Endothelial cell of umbilical vein (primary cell): ENCODE results near the gene DCLK2. TPM values are rescaled to one million over a fixed set of nuclear protein-coding genes. Genes with fewer than 3 reads are reported as not detected.

ENCODE experiments used
- BruUV-seq: library from RNA; stranded (reverse); fragments of 400-500 nt; replicated peaks from 2 replicates; lab custom pipeline; 2021; lab: Mats Ljungman, UMichigan
- CTCF ChIA-PET: fragments of 300-600, 350-600 bp; sonication (Branson Sonifier 250); formaldehyde crosslinking; loops from one replicate; lab custom pipeline; 2021; ENCODE audit warnings: antibody characterized with exemption, inconsistent platforms; lab: Charles Lee
- POLR2A ChIA-PET: fragments of 300-600, 350-600 bp; sonication (Branson Sonifier 250); formaldehyde crosslinking; loops from one replicate; lab custom pipeline; 2021; ENCODE audit warnings: antibody characterized with exemption, inconsistent platforms; lab: Charles Lee
- DNase-seq: peaks from one replicate; pipeline ENCODE4 v3.0.0-alpha.2; 2011; ENCODE audit warnings: low read depth, low spot score
- FAIRE-seq: peaks from 2 replicates; lab custom pipeline; 2011; peaks lifted over from hg19 to GRCh38; lab: Jason Lieb, UNC
- H2AFZ ChIP-seq: 2 replicates; pipeline ENCODE4 v1.6.0; 2012; ENCODE audit warnings: low read depth, low read length, control low read depth, inconsistent platforms
- H3K27ac ChIP-seq: 2 replicates; pipeline ENCODE4 v1.5.1; 2011; ENCODE audit warnings: low read depth, mild to moderate bottlenecking, control low read depth, low read length, moderate library complexity; ENCODE audit not compliant: insufficient read depth
- H3K27me3 ChIP-seq, 2 experiments: 2 replicates each; pipeline versions ENCODE4 v1.6.0 to v1.6.1; 2011; ENCODE audit warnings: low read length in 2 of 2, mixed read lengths in 1 of 2; ENCODE audit not compliant: control insufficient read depth in 2 of 2, insufficient read depth in 2 of 2
- H3K36me3 ChIP-seq, 2 experiments: 2 replicates in 1 of 2; 3 replicates in 1 of 2; pipeline ENCODE4 v1.5.1; 2011; ENCODE audit warnings: low read length in 2 of 2, mild to moderate bottlenecking in 1 of 2, moderate library complexity in 1 of 2; ENCODE audit not compliant: control insufficient read depth in 2 of 2, insufficient read depth in 2 of 2; ENCODE audit errors: extremely low read depth in 1 of 2
- H3K4me1 ChIP-seq: 3 replicates; pipeline ENCODE4 v1.5.1; 2011; ENCODE audit warnings: mild to moderate bottlenecking, low read length; ENCODE audit not compliant: control insufficient read depth, insufficient read depth; ENCODE audit errors: extremely low read depth
- H3K4me2 ChIP-seq: 2 replicates; pipeline ENCODE4 v1.6.1; 2011; ENCODE audit warnings: low read length, control low read depth, mixed read lengths; ENCODE audit not compliant: insufficient read depth
- H3K4me3 ChIP-seq, 3 experiments: fragments of 200-600 bp in 1 of 3; sonication (generic), shearing (Covaris generic) in 1 of 3; replicated peaks in 1 of 3; 2 replicates each; pipeline ENCODE4 v1.5.1; 2011 to 2016; ENCODE audit warnings: control low read depth in 3 of 3, low read length in 3 of 3, mild to moderate bottlenecking in 2 of 3, inconsistent platforms in 1 of 3, low read depth in 1 of 3, moderate library complexity in 1 of 3; ENCODE audit not compliant: insufficient read depth in 1 of 3
- H3K79me2 ChIP-seq: 2 replicates; pipeline ENCODE4 v1.6.0; 2012; ENCODE audit warnings: low read length, inconsistent platforms; ENCODE audit not compliant: control insufficient read depth, insufficient read depth
- H3K9ac ChIP-seq: replicated peaks from 2 replicates; pipeline ENCODE3; 2011; ENCODE audit warnings: low read length, control low read depth; ENCODE audit not compliant: insufficient read depth; ENCODE audit errors: extremely low read depth
- H3K9me1 ChIP-seq: replicated peaks from 3 replicates; pipeline ENCODE4 v1.6.0; 2011; ENCODE audit warnings: mild to moderate bottlenecking, low read length; ENCODE audit not compliant: control insufficient read depth, insufficient read depth; ENCODE audit errors: extremely low read depth
- H3K9me3 ChIP-seq: replicated peaks from 2 replicates; pipeline ENCODE4 v1.5.1; 2012; ENCODE audit warnings: low read length, inconsistent platforms; ENCODE audit not compliant: control insufficient read depth, insufficient read depth
- H4K20me1 ChIP-seq: replicated peaks from 2 replicates; pipeline ENCODE3; 2011; ENCODE audit warnings: mild to moderate bottlenecking, low read length; ENCODE audit not compliant: control insufficient read depth, insufficient read depth; ENCODE audit errors: extremely low read depth
- CTCF ChIP-seq, 2 donors: IDR thresholded peaks; 1 replicate in 1 of 2; 2 replicates in 1 of 2; pipeline ENCODE4 v1.5.1; 2011; ENCODE audit warnings: low read length in 2 of 2, mild to moderate bottlenecking in 2 of 2, moderate library complexity in 2 of 2, control low read depth in 1 of 2, inconsistent platforms in 1 of 2, low read depth in 1 of 2; ENCODE audit not compliant: insufficient read depth in 1 of 2; ENCODE audit errors: extremely low read depth in 1 of 2
- EZH2 ChIP-seq: IDR thresholded peaks from 2 replicates; pipeline ENCODE4 v1.6.1; 2012; ENCODE audit warnings: borderline replicate concordance, low read depth, mild to moderate bottlenecking, moderate library complexity, low read length, inconsistent platforms; ENCODE audit not compliant: severe bottlenecking
- FOS ChIP-seq: IDR thresholded peaks from 2 replicates; pipeline ENCODE4 v1.6.1; 2011; ENCODE audit warnings: mild to moderate bottlenecking, low read length, moderate library complexity, borderline replicate concordance; ENCODE audit not compliant: insufficient read depth
- GATA2 ChIP-seq: IDR thresholded peaks from 2 replicates; pipeline ENCODE4 v1.7.0; 2011; ENCODE audit warnings: low read depth, mild to moderate bottlenecking, moderate library complexity, mixed read lengths, low read length; ENCODE audit not compliant: insufficient read length, insufficient read depth
- JUN ChIP-seq: IDR thresholded peaks from 2 replicates; pipeline ENCODE4 v1.6.1; 2011; ENCODE audit warnings: borderline replicate concordance, low read depth; ENCODE audit not compliant: insufficient read length, insufficient read depth
- MAX ChIP-seq: IDR thresholded peaks from 2 replicates; pipeline ENCODE4 v1.6.1; 2011; ENCODE audit not compliant: insufficient read depth, insufficient read length
- MYC ChIP-seq: IDR thresholded peaks from one replicate; pipeline ENCODE4 v1.6.1; 2011; ENCODE audit warnings: mild to moderate bottlenecking, low read depth, low read length
- POLR2A ChIP-seq: IDR thresholded peaks from 2 replicates; pipeline ENCODE4 v1.6.1; 2012; ENCODE audit warnings: low read depth, mild to moderate bottlenecking, control low read depth, low read length
- POLR2AphosphoS5 ChIP-seq: IDR thresholded peaks from 2 replicates; pipeline ENCODE4 v1.6.1; 2012; ENCODE audit warnings: low read depth, mild to moderate bottlenecking, control low read depth, low read length, moderate library complexity; ENCODE audit not compliant: insufficient read depth
- dilution Hi-C: fragments of 300-500 bp; cut with MboI; formaldehyde crosslinking; loops from one replicate; pipeline ENCODE4 v1.15.0; 2019; ENCODE audit warnings: low sequenced_read_pairs; ENCODE audit not compliant: extremely low pct_ligation_motif_present
- intact Hi-C: fragments of 100-400 bp; cut with micrococcal nuclease; formaldehyde crosslinking; loops from one replicate; pipeline ENCODE4 v1.10.0; 2022
- polyA plus RNA-seq, 4 experiments: library from polyadenylated mRNA; depleted of rRNA in 3 of 4; stranded (reverse) in 3 of 4; unstranded in 1 of 4; fragments of >200 nt; gene quantifications; 2 replicates each; pipeline versions ENCODE4 v1.2.1 to v1.2.3, GENCODE V29; 2011 to 2012; ENCODE audit warnings: missing spikeins in 1 of 4
- total RNA-seq: library from RNA; stranded (reverse); gene quantifications from 2 replicates; pipeline ENCODE4 v1.2.3, GENCODE V29; 2021

The DCLK2 gene
- total and polyA plus RNA-seq, 2 donors (not counting 3 experiments of a cell fraction or from before 2014, with no cell fraction given) = 1.7 to 4.7 TPM

GRCh38 chr4:150252306-150252705 is 174.1 kb downstream of the DCLK2 start:
- H4K20me1 ChIP-seq = no peaks in the 10 kb centered on the region
- dilution Hi-C loops = no loop called here
- H2AFZ ChIP-seq = no peak overlapping the region
- H3K27ac ChIP-seq = no peak overlapping the region
- BruUV-seq = no TSS peak
- POLR2A ChIA-PET = no interaction called here
- no peak overlapping the region for H3K9ac ChIP-seq
- H3K36me3 ChIP-seq = no peaks in the 10 kb centered on the region
- no peak for FAIRE-seq
- H3K4me1 ChIP-seq = no peaks in the 10 kb centered on the region
- TF ChIP-seq POLR2A (no peak), POLR2AphosphoS5 (no peak), MAX (no peak), CTCF (IDR thresholded peaks at IDR 0.05; ENCODE audit: extremely low read depth in 1 of 2, insufficient read depth in 1 of 2, low read depth in 1 of 2, low read length in 2 of 2) (no peak), MYC (no peak), EZH2 (no peak), FOS (no peak), JUN (no peak), GATA2 (no peak)
- no peaks in the 10 kb centered on the region for H3K27me3 ChIP-seq
- no peaks in the 10 kb centered on the region for H3K9me3 ChIP-seq
- H3K4me3 ChIP-seq = no peak overlapping the region
- CTCF ChIA-PET = interaction anchor here (1.4 kb wide), 1 partner anchor 9 kb away, joined by 6 read pairs; no protein-coding TSS in a partner anchor
- no peaks in the 10 kb centered on the region for H3K9me1 ChIP-seq
- DNase-seq = no peak
- no peaks in the 10 kb centered on the region for H3K79me2 ChIP-seq
- no peak overlapping the region for H3K4me2 ChIP-seq
- intact Hi-C loops = no loop called here
